ENCODE measurements around the gene ACSBG1.

The ACSBG1 gene

GRCh38 chr15:78234515-78235040, at the start of gene ACSBG1:
TSS of gene ACSBG1 (minus strand) at chr15:78234565. CDS start at chr15:78234501, 64 bp downstream.
- DNase-seq, result no peak

- peak; percentile 31 for DNase-seq
Observed at GRCh38 chr15:78282324-78282723, 48.0 kb upstream of the ACSBG1 start.

GRCh38 chr15:78280319-78281072, 46.1 kb upstream of the ACSBG1 start:
- no peak for DNase-seq

GRCh38 chr15:78276064-78276943, 41.9 kb upstream of the ACSBG1 start:
- no peak for DNase-seq

GRCh38 chr15:78274994-78275393, 40.6 kb upstream of the ACSBG1 start:
- DNase-seq, result no peak

- no peak for DNase-seq
Observed at GRCh38 chr15:78272776-78273175, 38.4 kb upstream of the ACSBG1 start.

GRCh38 chr15:78272316-78272715, 38.0 kb upstream of the ACSBG1 start:
- no peak for DNase-seq

GRCh38 chr15:78266806-78267205, 32.4 kb upstream of the ACSBG1 start:
- DNase-seq, result no peak

- DNase-seq, result no peak
Observed at GRCh38 chr15:78266229-78266628, 31.9 kb upstream of the ACSBG1 start.

GRCh38 chr15:78265752-78266224, 31.4 kb upstream of the ACSBG1 start:
- no peak for DNase-seq

- no peak for DNase-seq
Observed at GRCh38 chr15:78265137-78265460, 30.7 kb upstream of the ACSBG1 start.

- DNase-seq, result no peak
Observed at GRCh38 chr15:78264304-78265136, 30.2 kb upstream of the ACSBG1 start, which contains the start of gene DNAJA4. TSS of gene DNAJA4 (plus strand) at chr15:78264562. CDS start at chr15:78264764, 202 bp downstream.

- no peak for DNase-seq
Observed at GRCh38 chr15:78263907-78264303, 29.5 kb upstream of the ACSBG1 start.

- DNase-seq, result no peak
Observed at GRCh38 chr15:78263351-78263781, 29.0 kb upstream of the ACSBG1 start.

- DNase-seq, result no peak
Observed at GRCh38 chr15:78261062-78261461, 26.7 kb upstream of the ACSBG1 start.

GRCh38 chr15:78260489-78260888, 26.1 kb upstream of the ACSBG1 start:
- DNase-seq, result no peak

GRCh38 chr15:78259232-78259631, 24.9 kb upstream of the ACSBG1 start:
- no peak for DNase-seq

GRCh38 chr15:78257681-78258080, 23.3 kb upstream of the ACSBG1 start:
- DNase-seq, result no peak

- no peak for DNase-seq
Observed at GRCh38 chr15:78256044-78256437, 21.7 kb upstream of the ACSBG1 start.

- DNase-seq, result no peak
Observed at GRCh38 chr15:78255421-78256043, 21.2 kb upstream of the ACSBG1 start.

GRCh38 chr15:78251136-78251535, 16.8 kb upstream of the ACSBG1 start:
- DNase-seq, result no peak

- no peak for DNase-seq
Observed at GRCh38 chr15:78249131-78249530, 14.8 kb upstream of the ACSBG1 start.

Data from NCI-H2171 treated with DMSO at 0.1 percent for 48 hours (cell line).